Cardiac muscle cell (in vitro differentiated cells and primary cell): ENCODE measurements around the gene DEPDC5. TPM values are rescaled to one million over a fixed set of nuclear protein-coding genes. Genes with fewer than 3 reads are reported as not detected.
"Not testable (repeated sequence)": the region's sequence is repeated elsewhere in the genome, so short reads cannot be mapped to it uniquely, and the experiment has no call there.

Experiments
- DNase-seq, 2 donors: peaks; one replicate each; pipeline versions ENCODE4 v3.0.0 to v3.0.0-alpha.2; 2010 to 2017; ENCODE audit warnings: low read depth in 1 of 2, low spot score in 1 of 2
- H3K27ac ChIP-seq: fragments of 200-600 bp; sonication (generic); 2 replicates; pipeline ENCODE4 v1.5.1; 2016
- H3K27me3 ChIP-seq: fragments of 200-600 bp; sonication (generic); 2 replicates; pipeline ENCODE4 v1.6.0; 2016; ENCODE audit warnings: control low read depth
- H3K36me3 ChIP-seq: fragments of 200-600 bp; sonication (generic); 2 replicates; pipeline ENCODE4 v1.5.1; 2016; ENCODE audit warnings: control low read depth
- H3K4me1 ChIP-seq: fragments of 200-600 bp; sonication (generic); 2 replicates; pipeline ENCODE4 v1.8.1; 2017; ENCODE audit warnings: low read depth, mild to moderate bottlenecking, mixed run types
- H3K4me3 ChIP-seq: fragments of 200-600 bp; sonication (generic); 2 replicates; pipeline ENCODE4 v1.5.1; 2016; ENCODE audit warnings: mild to moderate bottlenecking
- H3K9me3 ChIP-seq: fragments of 200-600 bp; sonication (generic); 2 replicates; pipeline ENCODE4 v1.5.1; 2017; ENCODE audit warnings: low read depth, mild to moderate bottlenecking, control low read depth
- polyA plus RNA-seq: library from polyadenylated mRNA; unstranded; fragments of >200 nt; fragmentation: Nextera tagmentation; extraction: Ambion mirVana; gene quantifications from 2 replicates; pipeline ENCODE4 v1.2.1, GENCODE V29; 2016
- total RNA-seq: library from RNA; depleted of rRNA; stranded (reverse); fragments of >200 nt; gene quantifications from 2 replicates; pipeline ENCODE4 v1.2.3, GENCODE V29; 2016
- TF ChIP-seq, protein P1 (sequence below): IDR thresholded peaks from 2 replicates; pipeline ENCODE4 v1.5.1; 2012; ENCODE audit warnings: low read depth, mild to moderate bottlenecking, low read length

DEPDC5 gene
- total and polyA plus RNA-seq, 2 experiments from 2014 or later = 18.2 to 30.6 TPM

DNA sequence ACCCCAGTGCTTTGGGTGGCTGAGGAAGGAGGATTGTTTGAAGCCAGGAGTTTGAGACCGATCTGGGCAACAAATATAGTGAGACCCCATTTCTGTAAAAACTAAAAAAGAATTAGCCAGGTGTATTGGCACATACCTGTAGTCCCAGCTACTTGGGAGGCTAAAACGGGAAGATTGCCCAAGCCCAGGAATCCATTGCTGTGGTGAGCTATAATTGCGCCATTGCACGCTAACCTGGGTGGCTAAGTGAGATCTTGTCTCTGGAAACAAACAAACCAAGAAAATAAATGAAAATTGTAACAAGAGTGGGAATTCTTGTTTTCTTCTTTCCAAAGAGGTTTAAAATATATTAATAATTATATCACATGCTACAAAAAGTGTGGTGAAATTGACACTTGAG is 52.9 kb downstream of the DEPDC5 start:
- Histone ChIP-seq H3K4me1 (no peaks in the 10 kb centered on the region), H3K9me3 (no peaks in the 10 kb centered on the region), H3K36me3 (peaks cover 43% of the 10 kb centered on the region), H3K27ac (no peak overlapping the region), H3K27me3 (no peaks in the 10 kb centered on the region), H3K4me3 (no peak overlapping the region)
- no peak for DNase-seq
- TF ChIP-seq, protein P1, sequence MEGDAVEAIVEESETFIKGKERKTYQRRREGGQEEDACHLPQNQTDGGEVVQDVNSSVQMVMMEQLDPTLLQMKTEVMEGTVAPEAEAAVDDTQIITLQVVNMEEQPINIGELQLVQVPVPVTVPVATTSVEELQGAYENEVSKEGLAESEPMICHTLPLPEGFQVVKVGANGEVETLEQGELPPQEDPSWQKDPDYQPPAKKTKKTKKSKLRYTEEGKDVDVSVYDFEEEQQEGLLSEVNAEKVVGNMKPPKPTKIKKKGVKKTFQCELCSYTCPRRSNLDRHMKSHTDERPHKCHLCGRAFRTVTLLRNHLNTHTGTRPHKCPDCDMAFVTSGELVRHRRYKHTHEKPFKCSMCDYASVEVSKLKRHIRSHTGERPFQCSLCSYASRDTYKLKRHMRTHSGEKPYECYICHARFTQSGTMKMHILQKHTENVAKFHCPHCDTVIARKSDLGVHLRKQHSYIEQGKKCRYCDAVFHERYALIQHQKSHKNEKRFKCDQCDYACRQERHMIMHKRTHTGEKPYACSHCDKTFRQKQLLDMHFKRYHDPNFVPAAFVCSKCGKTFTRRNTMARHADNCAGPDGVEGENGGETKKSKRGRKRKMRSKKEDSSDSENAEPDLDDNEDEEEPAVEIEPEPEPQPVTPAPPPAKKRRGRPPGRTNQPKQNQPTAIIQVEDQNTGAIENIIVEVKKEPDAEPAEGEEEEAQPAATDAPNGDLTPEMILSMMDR = no peak

DNA sequence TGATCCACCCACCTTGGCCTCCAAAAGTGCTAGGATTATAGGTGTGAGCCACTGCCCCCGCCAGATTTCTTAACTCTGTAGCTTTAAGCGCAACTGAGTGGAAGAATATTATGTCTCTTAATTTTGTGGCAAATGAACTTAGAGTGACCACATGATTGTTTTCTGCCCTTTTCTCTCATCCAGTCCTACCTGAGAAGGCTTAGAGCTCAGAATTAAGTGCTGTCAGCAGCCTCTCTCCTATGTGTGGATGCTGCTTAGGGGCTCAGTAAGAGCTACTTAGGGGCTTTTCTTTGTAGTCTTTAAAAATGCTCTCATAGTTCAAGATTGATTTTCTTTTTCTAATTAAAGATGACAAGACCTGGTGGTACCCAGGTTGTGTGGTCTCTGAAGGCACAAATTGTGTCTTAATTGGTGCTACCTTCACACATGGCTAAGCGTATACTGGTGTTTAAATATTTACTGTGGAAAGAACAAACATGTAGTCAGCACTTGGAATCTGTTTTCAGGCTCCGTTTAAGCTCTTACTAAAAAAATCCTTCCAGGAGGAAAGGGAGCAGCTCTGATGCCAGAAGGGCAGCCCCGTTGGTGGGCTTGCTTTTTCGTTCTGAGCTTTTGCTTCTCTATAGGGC is 59.3 kb downstream of the DEPDC5 start:
- no peak overlapping the region for H3K4me3 ChIP-seq
- peaks cover 17% of the 10 kb centered on the region for H3K36me3 ChIP-seq
- H3K9me3 ChIP-seq = no peaks in the 10 kb centered on the region
- no peaks in the 10 kb centered on the region for H3K4me1 ChIP-seq
- no peaks in the 10 kb centered on the region for H3K27me3 ChIP-seq
- TF ChIP-seq, protein P1 = no peak
- H3K27ac ChIP-seq = no peak overlapping the region
- no peak for DNase-seq

DNA sequence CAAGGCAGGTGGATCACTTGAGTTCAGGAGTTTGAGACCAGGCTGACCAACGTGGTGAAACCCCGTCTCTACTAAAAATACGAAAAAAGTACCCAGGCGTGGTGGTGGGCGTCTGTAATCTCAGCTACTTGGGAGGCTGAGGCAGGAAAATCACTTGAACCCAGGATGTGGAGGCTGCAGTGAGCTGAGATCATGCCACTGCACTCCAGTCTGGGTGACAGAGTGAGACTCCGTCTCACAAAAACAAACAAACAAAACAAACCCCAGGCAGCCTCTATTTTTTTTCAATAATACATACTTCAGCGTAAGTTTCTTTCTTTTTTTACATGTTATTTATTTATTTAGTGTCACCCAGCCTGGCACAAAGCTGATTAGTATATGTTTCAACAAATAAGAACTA is 60.1 kb downstream of the DEPDC5 start:
- H3K4me1 ChIP-seq, H3K4me3 ChIP-seq, H3K27me3 ChIP-seq, H3K27ac ChIP-seq, H3K9me3 ChIP-seq, DNase-seq: not testable (repeated sequence)
- H3K36me3 ChIP-seq = peaks cover 25% of the 10 kb centered on the region

DNA sequence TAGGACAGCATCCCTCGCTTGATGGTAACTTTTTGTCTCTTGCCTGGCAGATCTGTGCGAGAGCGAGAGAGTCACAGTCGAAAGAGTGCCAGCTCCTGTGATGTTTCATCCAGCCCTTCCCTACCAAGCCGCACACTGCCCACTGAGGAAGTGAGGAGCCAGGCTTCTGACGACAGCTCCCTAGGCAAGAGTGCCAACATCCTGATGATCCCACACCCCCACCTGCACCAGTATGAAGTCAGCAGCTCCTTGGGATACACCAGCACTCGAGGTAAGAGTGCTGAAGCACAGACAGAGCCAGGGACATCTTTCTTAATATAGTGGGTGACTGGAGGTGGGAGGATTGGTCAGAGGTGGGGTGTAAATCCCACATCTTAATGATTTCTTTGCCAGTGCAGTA is 61.1 kb downstream of the DEPDC5 start:
- no peak for DNase-seq

DNA sequence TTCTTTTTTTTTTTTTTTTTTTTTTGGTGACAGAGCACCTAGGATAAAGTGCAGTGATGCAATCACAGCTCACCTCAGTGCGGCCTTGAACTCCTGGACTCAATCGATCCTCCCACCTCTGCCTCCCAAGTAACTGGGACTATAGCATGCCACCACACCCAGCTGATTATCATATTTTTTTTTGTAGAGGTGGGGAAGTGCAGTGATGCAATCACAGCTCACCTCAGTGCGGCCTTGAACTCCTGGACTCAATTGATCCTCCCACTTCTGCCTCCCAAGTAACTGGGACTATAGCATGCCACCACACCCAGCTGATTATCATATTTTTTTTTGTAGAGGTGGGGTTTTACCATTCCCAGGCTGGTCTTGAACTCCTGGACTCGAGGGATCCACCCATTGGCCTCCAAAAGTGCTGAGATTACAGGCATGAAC is 61.6 kb downstream of the DEPDC5 start:
- not testable (repeated sequence) for H3K27ac ChIP-seq, H3K4me3 ChIP-seq, DNase-seq, H3K27me3 ChIP-seq, H3K9me3 ChIP-seq, H3K4me1 ChIP-seq
- H3K36me3 ChIP-seq = peaks cover 28% of the 10 kb centered on the region

More for the DNA sequence above, 61.1 kb downstream of the DEPDC5 start:
- no peak overlapping the region for H3K27ac ChIP-seq
- H3K9me3 ChIP-seq = no peaks in the 10 kb centered on the region
- TF ChIP-seq, protein P1 = no peak
- no peak overlapping the region for H3K4me3 ChIP-seq
- H3K36me3 ChIP-seq = peaks cover 29% of the 10 kb centered on the region
- no peaks in the 10 kb centered on the region for H3K27me3 ChIP-seq
- H3K4me1 ChIP-seq = no peaks in the 10 kb centered on the region

DNA sequence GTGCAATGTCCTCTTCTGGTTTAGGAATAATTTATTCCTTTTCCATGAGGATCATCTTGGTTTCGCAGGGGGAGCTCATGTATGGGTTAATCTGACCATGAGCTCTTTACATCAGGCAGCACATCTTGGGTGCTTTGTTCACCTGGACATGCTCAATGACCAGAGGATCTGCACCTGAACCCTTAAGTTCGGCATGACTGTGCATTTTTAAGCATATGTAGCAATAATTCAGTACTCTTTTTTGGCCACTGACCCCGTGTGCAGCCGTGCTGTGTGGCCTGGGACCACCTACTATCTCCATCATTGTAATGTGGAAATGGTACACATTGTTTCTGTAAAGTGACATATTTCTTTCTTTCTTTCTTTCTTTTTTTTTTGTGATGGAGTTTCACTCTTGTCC is 62.9 kb downstream of the DEPDC5 start:
- Histone ChIP-seq H3K4me3 (no peak overlapping the region), H3K4me1 (no peaks in the 10 kb centered on the region), H3K36me3 (peaks cover 33% of the 10 kb centered on the region), H3K27ac (no peak overlapping the region), H3K9me3 (no peaks in the 10 kb centered on the region), H3K27me3 (no peaks in the 10 kb centered on the region)
- TF ChIP-seq, protein P1 = no peak
- no peak for DNase-seq
